T-cell (primary cell): ENCODE results near the gene TAF1C. TPM values are rescaled to one million over a fixed set of nuclear protein-coding genes. Genes with fewer than 3 reads are reported as not detected.
A peak's percentile ranks its signal among the peaks of the same experiment; 100 is the strongest.

Experiments used
- ATAC-seq, 4 experiments: fragments of 200-7000 bp in 3 of 4; fragments of 150-1000 bp in 1 of 4; cut with Tn5 transposase; replicated peaks in 1 of 4; 1 replicate in 3 of 4; 2 replicates in 1 of 4; pipeline ENCODE4 v1.10.0; 2021; ENCODE audit warnings: moderate library complexity in 3 of 4, mild to moderate bottlenecking in 2 of 4, moderate number of reproducible peaks in 1 of 4
- CTCF ChIA-PET, 2 donors: fragments of 300-600 bp; sonication (Branson Sonifier 250); formaldehyde crosslinking; loops; one replicate each; lab custom pipeline; 2022; ENCODE audit warnings: antibody characterized with exemption in 2 of 2; lab: Charles Lee
- POLR2A ChIA-PET, 2 donors: fragments of 300-600 bp; sonication (Branson Sonifier 250); formaldehyde crosslinking; loops; one replicate each; lab custom pipeline; 2022; ENCODE audit warnings: antibody characterized with exemption in 2 of 2; lab: Charles Lee
- DNase-seq, 35 experiments: peaks; one replicate each; pipeline versions ENCODE4 v3.0.0 to v3.0.0-alpha.2; 2013 to 2023
- H3K27ac ChIP-seq: one replicate; pipeline ENCODE4 v1.5.1; 2013; ENCODE audit warnings: low read length
- H3K27me3 ChIP-seq, 2 experiments: replicated peaks in 1 of 2; 1 replicate in 1 of 2; 2 replicates in 1 of 2; pipeline versions ENCODE4 v1.6.1 to v1.7.0; 2013; ENCODE audit warnings: low read length in 1 of 2, mixed read lengths in 1 of 2; ENCODE audit not compliant: control insufficient read depth in 2 of 2, insufficient read depth in 2 of 2; ENCODE audit errors: extremely low read depth in 1 of 2
- H3K36me3 ChIP-seq, 2 donors: 1 replicate in 1 of 2; 2 replicates in 1 of 2; pipeline versions ENCODE4 v1.6.1 to v1.7.0; 2013; ENCODE audit warnings: low read length in 1 of 2; ENCODE audit not compliant: control insufficient read depth in 2 of 2, insufficient read depth in 1 of 2; ENCODE audit errors: extremely low read depth in 1 of 2
- H3K4me1 ChIP-seq, 2 experiments: 1 replicate in 1 of 2; 2 replicates in 1 of 2; pipeline versions ENCODE4 v1.6.1 to v1.7.0; 2013; ENCODE audit warnings: low read length in 2 of 2, mixed read lengths in 1 of 2; ENCODE audit not compliant: insufficient read depth in 2 of 2, control insufficient read depth in 1 of 2; ENCODE audit errors: extremely low read depth in 1 of 2
- H3K4me3 ChIP-seq, 2 donors: 1 replicate in 1 of 2; 2 replicates in 1 of 2; pipeline versions ENCODE4 v1.5.1 to v1.7.0; 2013; ENCODE audit warnings: mild to moderate bottlenecking in 2 of 2, low read length in 1 of 2, moderate library complexity in 1 of 2; ENCODE audit not compliant: control insufficient read depth in 1 of 2; ENCODE audit errors: extremely low read depth in 1 of 2
- H3K9me3 ChIP-seq: 2 replicates; pipeline ENCODE4 v1.7.0; 2013
- H3K27ac Mint-ChIP-seq, 2 donors: one replicate each; pipeline ENCODE4 v1.8.0; 2020 to 2021; ENCODE audit warnings: mild to moderate bottlenecking in 2 of 2, mixed read lengths in 2 of 2
- H3K27me3 Mint-ChIP-seq, 2 donors: one replicate each; pipeline ENCODE4 v1.8.0; 2021 to 2022; ENCODE audit warnings: mixed read lengths in 2 of 2
- H3K36me3 Mint-ChIP-seq: one replicate; pipeline ENCODE4 v1.8.0; 2021; ENCODE audit warnings: mixed read lengths
- H3K4me1 Mint-ChIP-seq, 3 donors: one replicate each; pipeline ENCODE4 v1.8.0; 2020 to 2022; ENCODE audit warnings: mixed read lengths in 3 of 3, mild to moderate bottlenecking in 1 of 3
- H3K4me3 Mint-ChIP-seq, 3 donors: one replicate each; pipeline ENCODE4 v1.8.0; 2020 to 2022; ENCODE audit warnings: mild to moderate bottlenecking in 3 of 3, mixed read lengths in 3 of 3, moderate library complexity in 3 of 3
- H3K9me3 Mint-ChIP-seq, 3 donors: one replicate each; pipeline ENCODE4 v1.8.0; 2020 to 2022; ENCODE audit warnings: mixed read lengths in 3 of 3
- WGBS: methylation state at CpG from one replicate; pipeline ENCODE4 v1.1.5; 2013; ENCODE audit warnings: missing lambda C conversion rate; ENCODE audit not compliant: insufficient coverage; 5-methylcytosine and 5-hydroxymethylcytosine counted together
- total RNA-seq, 35 experiments: library from RNA in 6 of 35; stranded (reverse) in 6 of 35; fragments of 120-200 nt in 1 of 35; gene quantifications; one replicate each; pipeline versions ENCODE4 v1.2.1 to v1.2.4 and lab custom pipeline; 2013 to 2026

The TAF1C gene
- total RNA-seq, 5 donors from 2014 or later (not counting 1 experiment from before 2014, with no cell fraction given), result 81.9 to 97.6 (median 92.8) TPM

GRCh38 chr16:84176192-84177053 lies 10.4 kb downstream of the TAF1C start:
- DNase-seq (no peak), ATAC-seq (no peak)
- ChIA-PET CTCF (interaction anchor here in 1 of 2 donors (0.5 to 1.0 kb wide), 2 partner anchors 92 to 361 kb away, joined by 4 to 7 read pairs; no protein-coding TSS in a partner anchor), POLR2A (no interaction called here)
- H3K27me3 Mint-ChIP-seq, result peaks cover 0 to 7% of the 10 kb centered on the region in 2 donors
- Histone ChIP-seq H3K4me3 (no peak overlapping the region), H3K27ac (no peak overlapping the region), H3K4me1 (peaks cover 0 to 4% of the 10 kb centered on the region in 2 experiments), H3K36me3 (peaks cover 8 to 31% of the 10 kb centered on the region in 2 donors), H3K9me3 (no peaks in the 10 kb centered on the region), H3K27me3 (peaks cover 0 to 13% of the 10 kb centered on the region in 2 experiments)
- H3K36me3 Mint-ChIP-seq, result peaks cover 8% of the 10 kb centered on the region
- H3K9me3 Mint-ChIP-seq, result no peaks in the 10 kb centered on the region
- H3K4me3 Mint-ChIP-seq, result no peak overlapping the region
- WGBS, result 90% methylated on average over 13 of the region's 18 CpGs
- peaks cover 5 to 7% (median 5%) of the 10 kb centered on the region in 3 donors for H3K4me1 Mint-ChIP-seq
- H3K27ac Mint-ChIP-seq, result no peak overlapping the region

GRCh38 chr16:84175350-84176081 lies 11.3 kb downstream of the TAF1C start:
- peaks cover 0 to 19% of the 10 kb centered on the region in 2 experiments for H3K27me3 ChIP-seq
- Mint-ChIP-seq H3K27ac (no peak overlapping the region), H3K4me3 (no peak overlapping the region), H3K9me3 (no peaks in the 10 kb centered on the region), H3K36me3 (peaks cover 5% of the 10 kb centered on the region), H3K27me3 (peaks cover 0 to 9% of the 10 kb centered on the region in 2 donors), H3K4me1 (peaks cover 5 to 7% (median 5%) of the 10 kb centered on the region in 3 donors)
- peaks cover 0 to 4% of the 10 kb centered on the region in 2 experiments for H3K4me1 ChIP-seq
- peak; percentile 78 to 92 (median 88) for ATAC-seq
- peak in 27 of 35 experiments; percentile 20 to 67 (median 41) for DNase-seq
- ChIA-PET POLR2A (no interaction called here), CTCF (interaction anchor here (0.5 to 1.2 kb wide), 4 partner anchors 11 to 360 kb away, joined by 3 to 7 read pairs (median 4); partner anchors contain the start of gene TAF1C (in 1 of the 2))
- H3K4me3 ChIP-seq, result no peak overlapping the region
- peaks cover 8 to 23% of the 10 kb centered on the region in 2 donors for H3K36me3 ChIP-seq
- H3K9me3 ChIP-seq, result no peaks in the 10 kb centered on the region
- H3K27ac ChIP-seq, result no peak overlapping the region
- WGBS, result 50% methylated on average over 6 of the region's 10 CpGs

- ChIA-PET POLR2A (no interaction called here), CTCF (no interaction called here)
- Histone ChIP-seq H3K4me3 (no peak overlapping the region), H3K9me3 (no peaks in the 10 kb centered on the region), H3K27me3 (peaks cover 0 to 30% of the 10 kb centered on the region in 2 experiments), H3K27ac (no peak overlapping the region), H3K4me1 (peaks cover 0 to 4% of the 10 kb centered on the region in 2 experiments), H3K36me3 (peaks cover 4 to 15% of the 10 kb centered on the region in 2 donors)
- ATAC-seq, result no peak
- Mint-ChIP-seq H3K4me3 (no peak overlapping the region), H3K9me3 (no peaks in the 10 kb centered on the region), H3K4me1 (peaks cover 5 to 7% (median 5%) of the 10 kb centered on the region in 3 donors), H3K27ac (no peak overlapping the region), H3K27me3 (peaks cover 7 to 17% of the 10 kb centered on the region in 2 donors), H3K36me3 (peaks cover 5% of the 10 kb centered on the region)
- 77% methylated on average over 4 of the region's 11 CpGs for WGBS
- DNase-seq, result no peak
Measured at GRCh38 chr16:84174396-84174795, 12.5 kb downstream of the TAF1C start.

GRCh38 chr16:84169765-84170310 lies 17.0 kb downstream of the TAF1C start:
- POLR2A ChIA-PET, result no interaction called here
- H3K4me1 ChIP-seq, result no peaks in the 10 kb centered on the region
- ATAC-seq (no peak), DNase-seq (no peak)
- Mint-ChIP-seq H3K36me3 (no peaks in the 10 kb centered on the region), H3K4me3 (no peak overlapping the region), H3K27me3 (peaks cover 11 to 32% of the 10 kb centered on the region in 2 donors), H3K27ac (no peak overlapping the region), H3K4me1 (peaks cover 0 to under 1% (median 0%) of the 10 kb centered on the region in 3 donors), H3K9me3 (no peaks in the 10 kb centered on the region)
- H3K36me3 ChIP-seq, result no peaks in the 10 kb centered on the region
- H3K27ac ChIP-seq, result no peak overlapping the region
- 90% methylated on average over 8 of the region's 11 CpGs for WGBS
- peaks cover 0 to 63% of the 10 kb centered on the region in 2 experiments for H3K27me3 ChIP-seq
- H3K4me3 ChIP-seq, result no peak overlapping the region
- no peaks in the 10 kb centered on the region for H3K9me3 ChIP-seq
- CTCF ChIA-PET, result no interaction called here

- no peaks in the 10 kb centered on the region for H3K9me3 Mint-ChIP-seq
- H3K4me1 Mint-ChIP-seq, result no peaks in the 10 kb centered on the region
- POLR2A ChIA-PET, result no interaction called here
- H3K27ac ChIP-seq, result no peak overlapping the region
- no peaks in the 10 kb centered on the region for H3K4me1 ChIP-seq
- H3K27ac Mint-ChIP-seq, result no peak overlapping the region
- 67% methylated on average over 3 of the region's 13 CpGs for WGBS
- H3K4me3 Mint-ChIP-seq, result no peak overlapping the region
- no peak for ATAC-seq
- no peaks in the 10 kb centered on the region for H3K9me3 ChIP-seq
- DNase-seq, result no peak
- H3K27me3 Mint-ChIP-seq, result peaks cover 14 to 28% of the 10 kb centered on the region in 2 donors
- H3K4me3 ChIP-seq, result no peak overlapping the region
- no peaks in the 10 kb centered on the region for H3K36me3 Mint-ChIP-seq
- no peaks in the 10 kb centered on the region for H3K36me3 ChIP-seq
- peaks cover 0 to 57% of the 10 kb centered on the region in 2 experiments for H3K27me3 ChIP-seq
- CTCF ChIA-PET, result no interaction called here
Measured at GRCh38 chr16:84166796-84167695, 19.8 kb downstream of the TAF1C start.
